ENCODE results near the gene CADPS2.

The CADPS2 gene

DNA sequence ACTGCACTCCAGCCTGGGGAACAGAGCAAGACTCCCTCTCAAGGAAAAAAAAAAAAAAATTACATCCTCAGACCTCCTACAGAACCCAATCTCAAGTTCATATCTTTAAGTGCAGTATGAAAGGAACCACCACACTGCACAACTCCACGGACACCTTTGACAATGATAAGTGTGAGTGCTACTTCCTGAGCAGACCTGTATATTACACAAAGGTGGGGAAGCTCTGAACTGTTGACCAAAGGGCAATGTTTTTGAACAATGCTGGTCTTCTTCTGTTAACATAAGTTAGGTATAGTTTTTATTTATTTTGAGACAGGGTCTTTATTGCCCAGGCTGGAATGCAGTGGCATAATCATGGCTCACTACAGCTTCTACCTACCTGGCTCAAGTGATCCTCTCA lies 129.4 kb downstream of the CADPS2 start:
- H3K27ac ChIP-seq, result no peak overlapping the region
- no peaks in the 10 kb centered on the region for H3K36me3 ChIP-seq
- H3K9me3 ChIP-seq (ENCODE audit: severe bottlenecking), result no peaks in the 10 kb centered on the region
- TF ChIP-seq, protein P1, sequence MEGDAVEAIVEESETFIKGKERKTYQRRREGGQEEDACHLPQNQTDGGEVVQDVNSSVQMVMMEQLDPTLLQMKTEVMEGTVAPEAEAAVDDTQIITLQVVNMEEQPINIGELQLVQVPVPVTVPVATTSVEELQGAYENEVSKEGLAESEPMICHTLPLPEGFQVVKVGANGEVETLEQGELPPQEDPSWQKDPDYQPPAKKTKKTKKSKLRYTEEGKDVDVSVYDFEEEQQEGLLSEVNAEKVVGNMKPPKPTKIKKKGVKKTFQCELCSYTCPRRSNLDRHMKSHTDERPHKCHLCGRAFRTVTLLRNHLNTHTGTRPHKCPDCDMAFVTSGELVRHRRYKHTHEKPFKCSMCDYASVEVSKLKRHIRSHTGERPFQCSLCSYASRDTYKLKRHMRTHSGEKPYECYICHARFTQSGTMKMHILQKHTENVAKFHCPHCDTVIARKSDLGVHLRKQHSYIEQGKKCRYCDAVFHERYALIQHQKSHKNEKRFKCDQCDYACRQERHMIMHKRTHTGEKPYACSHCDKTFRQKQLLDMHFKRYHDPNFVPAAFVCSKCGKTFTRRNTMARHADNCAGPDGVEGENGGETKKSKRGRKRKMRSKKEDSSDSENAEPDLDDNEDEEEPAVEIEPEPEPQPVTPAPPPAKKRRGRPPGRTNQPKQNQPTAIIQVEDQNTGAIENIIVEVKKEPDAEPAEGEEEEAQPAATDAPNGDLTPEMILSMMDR (IDR thresholded peaks at IDR 0.05; ENCODE audit: low read depth, low read length), result no peak
- no peak overlapping the region for H3K4me3 ChIP-seq (ENCODE audit: low read depth, low read length)
- DNase-seq, result no peak
- no peaks in the 10 kb centered on the region for H3K27me3 ChIP-seq (ENCODE audit: insufficient read depth, low read depth, severe bottlenecking)

DNA sequence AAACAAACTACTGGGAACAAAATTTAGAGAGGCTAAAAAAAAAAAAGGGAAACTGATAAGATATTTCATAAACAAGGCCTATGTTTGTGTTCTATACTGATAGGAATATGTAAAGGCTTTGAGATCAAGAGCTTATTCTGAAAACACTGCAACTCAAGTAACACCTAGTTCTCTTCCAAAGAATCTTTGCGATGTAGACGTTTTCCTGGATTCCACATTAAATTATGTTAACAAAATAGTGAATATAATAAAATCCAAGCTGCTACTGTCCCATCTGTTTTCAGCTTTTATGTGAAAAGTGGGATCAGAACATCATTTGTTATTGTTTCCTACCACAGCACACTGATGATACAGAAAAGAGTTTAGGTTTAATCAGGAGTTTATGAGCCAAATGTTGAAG lies 130.6 kb downstream of the CADPS2 start:
- no peak overlapping the region for H3K4me3 ChIP-seq (ENCODE audit: low read depth, low read length)
- no peaks in the 10 kb centered on the region for H3K27me3 ChIP-seq (ENCODE audit: insufficient read depth, low read depth, severe bottlenecking)
- H3K27ac ChIP-seq, result no peak overlapping the region
- TF ChIP-seq, protein P1 (IDR thresholded peaks at IDR 0.05; ENCODE audit: low read depth, low read length), result no peak
- H3K9me3 ChIP-seq (ENCODE audit: severe bottlenecking), result no peaks in the 10 kb centered on the region
- DNase-seq, result no peak
- H3K36me3 ChIP-seq, result no peaks in the 10 kb centered on the region

DNA sequence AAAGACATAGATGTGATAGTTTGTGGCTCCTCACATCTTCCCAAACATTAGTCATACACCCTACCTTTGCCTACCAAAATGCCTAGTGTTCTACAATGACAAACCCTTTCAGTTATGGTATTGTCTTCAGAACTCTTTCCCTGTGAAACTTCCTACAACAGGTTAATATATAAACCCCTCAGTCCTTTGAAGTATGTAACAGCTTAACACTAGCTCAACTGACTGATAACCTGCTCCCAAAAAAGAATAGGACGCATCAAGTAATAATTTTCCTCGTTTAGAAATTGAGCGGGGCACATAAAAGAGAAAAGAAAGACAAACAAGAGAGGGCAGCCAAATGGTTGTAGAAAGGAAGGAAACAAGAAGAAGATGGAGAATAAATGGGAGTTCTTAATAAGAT lies 133.7 kb downstream of the CADPS2 start:
- TF ChIP-seq, protein P1 (IDR thresholded peaks at IDR 0.05; ENCODE audit: low read depth, low read length), result no peak
- H3K27me3 ChIP-seq (ENCODE audit: insufficient read depth, low read depth, severe bottlenecking), result no peaks in the 10 kb centered on the region
- no peak overlapping the region for H3K4me3 ChIP-seq (ENCODE audit: low read depth, low read length)
- no peak overlapping the region for H3K27ac ChIP-seq
- no peak for DNase-seq
- no peaks in the 10 kb centered on the region for H3K9me3 ChIP-seq (ENCODE audit: severe bottlenecking)
- no peaks in the 10 kb centered on the region for H3K36me3 ChIP-seq

DNA sequence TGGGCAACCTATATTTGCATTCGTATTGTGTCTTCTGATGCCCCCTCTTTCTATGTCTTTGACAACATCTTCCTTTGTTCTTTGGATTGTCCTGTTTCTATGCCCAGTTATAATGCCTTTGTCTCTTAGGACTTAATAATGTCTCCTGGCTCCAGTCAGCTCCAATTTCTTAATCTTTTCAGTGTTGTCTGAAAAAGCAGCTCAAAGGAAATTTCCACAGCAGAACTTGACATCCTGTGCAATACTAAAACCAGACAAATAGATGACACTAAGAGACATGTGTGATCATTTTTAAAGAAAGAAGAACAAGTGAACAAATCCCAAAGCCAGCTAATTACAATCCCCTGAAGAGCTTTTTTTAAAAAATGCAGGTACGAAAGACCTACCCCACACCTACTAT lies 135.9 kb downstream of the CADPS2 start:
- Histone ChIP-seq H3K27me3 (ENCODE audit: insufficient read depth, low read depth, severe bottlenecking) (no peaks in the 10 kb centered on the region), H3K36me3 (no peaks in the 10 kb centered on the region), H3K9me3 (ENCODE audit: severe bottlenecking) (no peaks in the 10 kb centered on the region), H3K4me3 (ENCODE audit: low read depth, low read length) (no peak overlapping the region), H3K27ac (no peak overlapping the region)
- TF ChIP-seq, protein P1 (IDR thresholded peaks at IDR 0.05; ENCODE audit: low read depth, low read length), result no peak
- no peak for DNase-seq

DNA sequence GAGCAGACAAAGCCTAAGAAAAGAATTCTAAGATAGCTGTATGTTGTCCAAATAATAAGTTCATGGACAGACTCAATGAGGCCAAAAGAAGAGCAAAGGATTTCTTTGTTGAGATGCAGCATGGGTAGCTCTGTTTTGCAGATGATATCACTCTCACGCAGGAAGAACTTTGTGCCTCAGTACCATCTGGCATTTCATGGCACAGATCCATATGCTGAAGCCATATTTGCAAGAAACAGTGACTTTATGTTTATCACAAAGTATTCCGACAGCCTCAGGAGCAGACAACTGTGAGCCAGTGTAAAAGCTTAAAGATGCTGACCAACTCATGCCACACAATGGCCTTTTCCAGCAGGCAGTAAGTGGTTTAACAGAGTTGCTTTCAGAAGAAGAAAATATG lies 138.1 kb downstream of the CADPS2 start:
- Histone ChIP-seq H3K27ac (no peak overlapping the region), H3K36me3 (no peaks in the 10 kb centered on the region), H3K9me3 (ENCODE audit: severe bottlenecking) (no peaks in the 10 kb centered on the region), H3K27me3 (ENCODE audit: insufficient read depth, low read depth, severe bottlenecking) (no peaks in the 10 kb centered on the region), H3K4me3 (ENCODE audit: low read depth, low read length) (no peak overlapping the region)
- TF ChIP-seq, protein P1 (IDR thresholded peaks at IDR 0.05; ENCODE audit: low read depth, low read length), result no peak
- no peak for DNase-seq

DNA sequence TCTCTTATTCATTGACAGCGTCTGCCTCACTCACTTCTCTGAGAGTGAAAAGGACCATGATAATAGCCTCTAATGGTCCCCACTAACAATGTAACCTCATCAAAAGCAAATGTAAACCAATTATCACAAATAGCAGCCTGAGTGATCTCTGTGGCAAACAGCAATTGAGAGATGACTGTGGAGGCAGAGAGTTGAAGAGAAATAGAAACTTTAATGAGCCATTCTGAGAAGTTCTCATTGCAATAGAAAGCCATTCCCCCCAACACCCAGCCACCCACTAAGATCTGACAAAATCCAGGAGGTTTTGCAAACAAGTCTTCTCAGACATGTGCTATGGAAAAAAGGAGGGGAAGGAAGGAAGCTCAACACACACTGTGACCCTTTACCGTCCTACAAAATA lies 139.3 kb downstream of the CADPS2 start:
- H3K9me3 ChIP-seq (ENCODE audit: severe bottlenecking), result no peaks in the 10 kb centered on the region
- H3K36me3 ChIP-seq, result no peaks in the 10 kb centered on the region
- DNase-seq, result no peak
- no peak overlapping the region for H3K4me3 ChIP-seq (ENCODE audit: low read depth, low read length)
- H3K27ac ChIP-seq, result no peak overlapping the region
- TF ChIP-seq, protein P1 (IDR thresholded peaks at IDR 0.05; ENCODE audit: low read depth, low read length), result no peak
- no peaks in the 10 kb centered on the region for H3K27me3 ChIP-seq (ENCODE audit: insufficient read depth, low read depth, severe bottlenecking)
